Right lobe of liver (tissue), 6 donors: ENCODE data around the gene PRCC. TPM values are rescaled to one million over a fixed set of nuclear protein-coding genes. Genes with fewer than 3 reads are reported as not detected.

Source experiments
- ATAC-seq, 4 donors: fragments of 200-7000 bp; cut with Tn5 transposase; one replicate each; pipeline ENCODE4 v1.9.1; 2020; ENCODE audit warnings: mild to moderate bottlenecking in 4 of 4, moderate library complexity in 4 of 4
- DNase-seq, 3 donors: peaks; one replicate each; pipeline ENCODE4 v3.0.0-alpha.2; 2020
- H3K27ac ChIP-seq, 3 donors: fragments of 200-600 bp; one replicate each; pipeline ENCODE4 v1.8.0; 2022
- H3K27me3 ChIP-seq, 2 donors: fragments of 200-600 bp; one replicate each; pipeline ENCODE4 v1.8.0; 2022
- H3K36me3 ChIP-seq, 4 donors: fragments of 200-600 bp; sonication (generic) in 1 of 4; one replicate each; pipeline versions ENCODE4 v1.5.1 to v1.8.0; 2017 to 2022; ENCODE audit warnings: control low read depth in 1 of 4
- H3K4me1 ChIP-seq, 4 donors: fragments of 200-600 bp; sonication (generic) in 1 of 4; one replicate each; pipeline versions ENCODE4 v1.5.1 to v1.8.0; 2017 to 2022; ENCODE audit warnings: control low read depth in 1 of 4
- H3K4me3 ChIP-seq, 3 donors: fragments of 200-600 bp; one replicate each; pipeline ENCODE4 v1.8.0; 2022
- H3K9me3 ChIP-seq, 4 donors: fragments of 200-600 bp; sonication (generic) in 1 of 4; one replicate each; pipeline versions ENCODE4 v1.5.1 to v1.8.0; 2017 to 2022; ENCODE audit warnings: control low read depth in 1 of 4
- CTCF ChIP-seq, 4 donors: fragments of 200-600 bp in 3 of 4; fragments of 450-650 bp in 1 of 4; IDR thresholded peaks; one replicate each; pipeline versions ENCODE4 v1.5.1 to v1.8.0; 2016 to 2022; ENCODE audit warnings: antibody characterized with exemption in 4 of 4, mild to moderate bottlenecking in 2 of 4
- POLR2A ChIP-seq: fragments of 450-650 bp; IDR thresholded peaks from one replicate; pipeline ENCODE4 v1.6.1; 2017; ENCODE audit warnings: antibody characterized with exemption, mild to moderate bottlenecking
- WGBS: methylation state at CpG from one replicate; pipeline ENCODE4 v1.1.6; 2018; ENCODE audit warnings: low coverage, low lambda C conversion rate; ENCODE audit not compliant: insufficient coverage; ENCODE audit errors: missing lambda C conversion rate; 5-methylcytosine and 5-hydroxymethylcytosine counted together
- intact Hi-C, 2 donors: fragments of 100-400 bp; cut with DNase I; formaldehyde crosslinking; loops; one replicate each; pipeline versions ENCODE4 v1.11.2 to v1.14.1; 2022
- total RNA-seq, 6 experiments: library from RNA; depleted of rRNA in 2 of 6; stranded (reverse); fragments of >200 nt in 2 of 6; fragmentation: NEBNext Ultra II Directional in 3 of 6; extraction: Animal tissue kit (Norgen Biotek cat#: 25700) in 3 of 6; gene quantifications; one replicate each; pipeline versions ENCODE4 v1.1.0 to v1.2.4, GENCODE V29; 2016 to 2023
- donor health status: DM: no; HTN: yes; CAD: no.
- donor health status: DM: no; HTN: no; CAD: no.
- donor health status: DM: no; HTN: no; CAD: no.
- donor health status: DM: no; HTN: yes; CAD: no.
- donor health status: DM: no; HTN: yes; CAD: no.

PRCC gene
- total RNA-seq, 6 experiments from 2014 or later, result 17.4 to 23.4 (median 19.7) TPM

DNA sequence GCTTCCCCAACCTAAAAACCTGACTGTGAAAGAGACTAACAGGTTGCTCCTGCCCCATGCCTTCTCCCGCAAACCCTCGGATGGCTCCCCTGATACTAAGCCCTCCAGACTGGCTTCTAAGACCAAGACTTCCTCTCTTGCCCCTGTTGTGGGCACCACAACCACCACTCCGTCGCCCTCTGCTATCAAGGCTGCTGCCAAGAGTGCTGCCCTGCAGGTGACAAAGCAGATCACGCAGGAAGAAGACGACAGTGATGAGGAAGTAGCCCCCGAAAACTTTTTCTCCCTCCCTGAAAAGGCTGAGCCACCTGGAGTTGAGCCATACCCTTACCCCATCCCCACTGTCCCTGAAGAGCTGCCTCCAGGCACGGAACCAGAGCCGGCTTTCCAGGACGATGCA, 19.3 kb downstream of the PRCC start:
- TF ChIP-seq POLR2A (no peak), CTCF (IDR thresholded peaks at IDR 0.05) (no peak)
- 72% methylated on average over 5 of the region's 10 CpGs for WGBS
- DNase-seq (no peak), ATAC-seq (no peak)
- H3K4me3 ChIP-seq, result no peak overlapping the region
- H3K27ac ChIP-seq, result no peak overlapping the region
- no peaks in the 10 kb centered on the region for H3K27me3 ChIP-seq
- peaks cover 0 to 55% (median 21%) of the 10 kb centered on the region in 4 donors for H3K36me3 ChIP-seq
- H3K4me1 ChIP-seq, result peaks cover 0 to 6% (median 0%) of the 10 kb centered on the region in 4 donors
- intact Hi-C loops, result no loop called here
- no peaks in the 10 kb centered on the region for H3K9me3 ChIP-seq

GRCh38 chr1:156788136-156788535, 20.8 kb downstream of the PRCC start:
- WGBS, result 81% methylated on average over 2 of the region's 2 CpGs
- Histone ChIP-seq H3K36me3 (peaks cover 0 to 61% (median 26%) of the 10 kb centered on the region in 4 donors), H3K27me3 (no peaks in the 10 kb centered on the region), H3K4me1 (no peaks in the 10 kb centered on the region), H3K4me3 (no peak overlapping the region), H3K9me3 (no peaks in the 10 kb centered on the region), H3K27ac (no peak overlapping the region)
- no peak for ATAC-seq
- intact Hi-C loops, result no loop called here
- no peak for DNase-seq
- TF ChIP-seq CTCF (IDR thresholded peaks at IDR 0.05), result no peak
- TF ChIP-seq POLR2A, result no peak

DNA sequence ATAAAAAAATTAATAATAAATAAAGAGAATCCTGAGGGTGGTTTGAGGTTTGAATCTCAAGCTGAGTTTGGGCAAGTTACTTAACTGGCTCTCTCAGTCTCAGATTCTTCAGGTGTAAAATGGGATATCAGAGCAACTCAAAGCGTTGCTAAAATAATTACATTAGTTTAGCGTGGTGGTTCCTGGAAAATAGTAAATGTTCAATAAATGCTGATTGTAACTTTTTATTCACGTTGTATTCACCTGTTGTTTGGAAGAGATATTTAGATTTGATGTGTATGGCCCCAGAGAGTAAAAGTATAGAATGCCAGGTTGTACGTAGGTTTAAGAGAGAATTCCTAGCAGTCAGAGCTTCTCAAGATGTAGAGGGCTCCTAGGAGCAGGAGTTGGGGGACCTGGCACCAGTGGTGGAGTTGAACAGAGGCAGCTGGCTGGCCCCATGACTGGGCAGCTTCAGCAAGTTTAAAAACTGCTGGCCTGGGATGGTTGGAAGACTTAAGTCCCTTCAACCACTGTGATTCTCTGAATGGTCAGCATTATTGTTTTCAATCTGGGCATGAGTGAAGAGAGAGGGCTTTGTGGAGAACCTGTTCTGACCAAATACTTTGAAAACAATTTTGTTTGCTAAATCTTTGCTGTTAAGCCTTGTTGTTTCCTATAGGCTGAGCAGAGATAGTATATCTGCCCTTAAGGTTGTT, 22.4 kb downstream of the PRCC start:
- H3K9me3 ChIP-seq, result no peaks in the 10 kb centered on the region
- H3K27me3 ChIP-seq, result no peaks in the 10 kb centered on the region
- WGBS, result 69% methylated on average over 4 of the region's 4 CpGs
- ATAC-seq, result no peak
- TF ChIP-seq CTCF (IDR thresholded peaks at IDR 0.05) (no peak), POLR2A (no peak)
- intact Hi-C loops, result no loop called here
- H3K27ac ChIP-seq, result no peak overlapping the region
- peaks cover 0 to 2% (median 0%) of the 10 kb centered on the region in 4 donors for H3K4me1 ChIP-seq
- no peak for DNase-seq
- H3K36me3 ChIP-seq, result peaks cover 4 to 65% (median 21%) of the 10 kb centered on the region in 4 donors
- no peak overlapping the region for H3K4me3 ChIP-seq

GRCh38 chr1:156794506-156795373, 27.4 kb downstream of the PRCC start:
- H3K27ac ChIP-seq, result peak overlapping the region in 1 of 3 donors; percentile 64
- TF ChIP-seq CTCF (IDR thresholded peaks at IDR 0.05) (no peak), POLR2A (no peak)
- peaks cover 6 to 63% (median 29%) of the 10 kb centered on the region in 4 donors for H3K36me3 ChIP-seq
- no peaks in the 10 kb centered on the region for H3K27me3 ChIP-seq
- DNase-seq, result no peak
- intact Hi-C loops, result no loop called here
- no peak overlapping the region for H3K4me3 ChIP-seq
- H3K9me3 ChIP-seq, result no peaks in the 10 kb centered on the region
- 72% methylated on average over 6 of the region's 7 CpGs for WGBS
- H3K4me1 ChIP-seq, result peaks cover 0 to 29% (median 0%) of the 10 kb centered on the region in 4 donors
- no peak for ATAC-seq
